H7 (cell line): ENCODE results near the gene MMUT. TPM values are rescaled to one million over a fixed set of nuclear protein-coding genes. Genes with fewer than 3 reads are reported as not detected.
"Not testable (repeated sequence)": the region's sequence is repeated elsewhere in the genome, so short reads cannot be mapped to it uniquely, and the experiment has no call there.

Source experiments
- DNase-seq: peaks from one replicate; pipeline ENCODE4 v3.0.0; 2012
- H3K27me3 ChIP-seq: 2 replicates; pipeline ENCODE4 v1.6.0; 2011; ENCODE audit warnings: mild to moderate bottlenecking, low read length; ENCODE audit not compliant: control insufficient read depth, insufficient read depth
- H3K36me3 ChIP-seq: replicated peaks from 2 replicates; pipeline ENCODE4 v1.5.1; 2011; ENCODE audit warnings: low read length; ENCODE audit not compliant: control insufficient read depth, insufficient read depth
- H3K4me3 ChIP-seq: 2 replicates; pipeline ENCODE4 v1.5.1; 2011; ENCODE audit warnings: low read depth, mild to moderate bottlenecking, control low read depth, low read length, moderate library complexity; ENCODE audit not compliant: insufficient read depth
- total RNA-seq: library from RNA; depleted of rRNA; stranded (reverse); fragments of >200 nt; shearing (Covaris generic); gene quantifications from 2 replicates; pipeline ENCODE4 v1.2.3, GENCODE V29; 2014; rRNA removed

Gene MMUT
- total RNA-seq, result 12.5 and 15.0 TPM in 2 replicates

GRCh38 chr6:49462927-49463611, at the start of gene MMUT, which contains the start of gene CENPQ:
MMUT (minus strand) TSS chr6:49463253; CDS start chr6:49459466, 3,787 bp downstream.
CENPQ (plus strand) TSS chr6:49463370; CDS start chr6:49470177, 6,807 bp downstream.
- H3K4me3 ChIP-seq, result peak within 1 kb of the TSS; percentile 65
- H3K27me3 ChIP-seq, result no peaks in the 10 kb centered on the region
- H3K36me3 ChIP-seq, result no peaks in the 10 kb centered on the region
- peak; percentile 84 for DNase-seq

- DNase-seq, result no peak
- H3K36me3 ChIP-seq, result no peaks in the 10 kb centered on the region
- H3K27me3 ChIP-seq, result no peaks in the 10 kb centered on the region
- H3K4me3 ChIP-seq, result no peak overlapping the region
Measured at GRCh38 chr6:49509342-49509741, 46.3 kb upstream of the MMUT start.

- DNase-seq, result no peak
- Histone ChIP-seq H3K27me3 (no peaks in the 10 kb centered on the region), H3K4me3 (no peak overlapping the region)
Measured at GRCh38 chr6:49506569-49507111, 43.6 kb upstream of the MMUT start.

GRCh38 chr6:49504666-49505065, 41.6 kb upstream of the MMUT start:
- H3K27me3 ChIP-seq, result no peaks in the 10 kb centered on the region

More at GRCh38 chr6:49506569-49507111, 43.6 kb upstream of the MMUT start:
- H3K36me3 ChIP-seq, result no peaks in the 10 kb centered on the region

GRCh38 chr6:49499623-49500022, 36.6 kb upstream of the MMUT start, which contains the start of gene GLYATL3:
GLYATL3 (plus strand) TSS chr6:49499923; CDS start chr6:49511991, 12,068 bp downstream.
- Histone ChIP-seq H3K36me3 (no peaks in the 10 kb centered on the region), H3K27me3 (no peaks in the 10 kb centered on the region), H3K4me3 (no peak within 1 kb of the TSS)
- no peak for DNase-seq

More at GRCh38 chr6:49504666-49505065, 41.6 kb upstream of the MMUT start:
- no peak overlapping the region for H3K4me3 ChIP-seq
- no peak for DNase-seq
- no peaks in the 10 kb centered on the region for H3K36me3 ChIP-seq

- DNase-seq, result no peak
Measured at GRCh38 chr6:49499126-49499525, 36.1 kb upstream of the MMUT start.

GRCh38 chr6:49497304-49497703, 34.3 kb upstream of the MMUT start:
- Histone ChIP-seq H3K4me3 (no peak overlapping the region), H3K27me3 (no peaks in the 10 kb centered on the region), H3K36me3 (no peaks in the 10 kb centered on the region)
- DNase-seq, result no peak

More at GRCh38 chr6:49499126-49499525, 36.1 kb upstream of the MMUT start:
- Histone ChIP-seq H3K27me3 (no peaks in the 10 kb centered on the region), H3K36me3 (no peaks in the 10 kb centered on the region), H3K4me3 (no peak overlapping the region)

GRCh38 chr6:49490633-49491032, 27.6 kb upstream of the MMUT start:
- H3K27me3 ChIP-seq, result no peaks in the 10 kb centered on the region
- H3K4me3 ChIP-seq, result no peak overlapping the region
- H3K36me3 ChIP-seq, result peaks cover 6% of the 10 kb centered on the region
- no peak for DNase-seq

- H3K36me3 ChIP-seq, H3K4me3 ChIP-seq, H3K27me3 ChIP-seq, DNase-seq: not testable (repeated sequence)
Measured at GRCh38 chr6:49483380-49483779, 20.3 kb upstream of the MMUT start.

GRCh38 chr6:49481846-49482245, 18.8 kb upstream of the MMUT start:
- not testable (repeated sequence) for H3K36me3 ChIP-seq, H3K4me3 ChIP-seq, H3K27me3 ChIP-seq, DNase-seq

- no peak for DNase-seq
- H3K4me3 ChIP-seq, result no peak overlapping the region
- no peaks in the 10 kb centered on the region; the same call in 1 of the 2 replicates for H3K36me3 ChIP-seq
- no peaks in the 10 kb centered on the region for H3K27me3 ChIP-seq
Measured at GRCh38 chr6:49479308-49479970, 16.4 kb upstream of the MMUT start.

GRCh38 chr6:49476564-49476963, 13.5 kb upstream of the MMUT start:
- not testable (repeated sequence) for DNase-seq, H3K4me3 ChIP-seq, H3K36me3 ChIP-seq, H3K27me3 ChIP-seq

- Histone ChIP-seq H3K4me3 (no peak overlapping the region), H3K27me3 (no peaks in the 10 kb centered on the region), H3K36me3 (peaks cover 4% of the 10 kb centered on the region)
- no peak for DNase-seq
Measured at GRCh38 chr6:49468042-49468441, 5.0 kb upstream of the MMUT start.

GRCh38 chr6:49464691-49465090, 1.6 kb upstream of the MMUT start:
- no peak overlapping the region for H3K4me3 ChIP-seq
- no peaks in the 10 kb centered on the region for H3K27me3 ChIP-seq
- no peak for DNase-seq
- H3K36me3 ChIP-seq, result no peaks in the 10 kb centered on the region

GRCh38 chr6:49463612-49463967, 537 bp upstream of the MMUT start:
- DNase-seq, result no peak
- Histone ChIP-seq H3K4me3 (peak overlapping the region; percentile 65), H3K27me3 (no peaks in the 10 kb centered on the region), H3K36me3 (no peaks in the 10 kb centered on the region)
